Posterior vena cava (tissue), 2 donors: ENCODE measurements around the gene WNT5A. TPM values are rescaled to one million over a fixed set of nuclear protein-coding genes. Genes with fewer than 3 reads are reported as not detected.

Experiments
- DNase-seq: peaks from one replicate; pipeline ENCODE4 v3.0.0-alpha.2; 2020; ENCODE audit warnings: low spot score
- intact Hi-C, 2 donors: fragments of 100-400 bp; cut with DNase I; formaldehyde crosslinking; loops; one replicate each; pipeline versions ENCODE4 v1.14.1 to v1.14.2; 2022 to 2023
- total RNA-seq, 2 donors: library from RNA; stranded (reverse); fragmentation: NEBNext Ultra II Directional; extraction: Animal tissue kit (Norgen Biotek cat#: 25700); gene quantifications; one replicate each; pipeline ENCODE4 v1.2.1, GENCODE V29; 2021
- donor health status: DM: yes; HTN: yes; CAD: no.
- donor health status: DM: yes; HTN: yes; CAD: no.

WNT5A gene
- total RNA-seq, 2 donors from 2014 or later, result 2.2 to 6.7 TPM

DNA sequence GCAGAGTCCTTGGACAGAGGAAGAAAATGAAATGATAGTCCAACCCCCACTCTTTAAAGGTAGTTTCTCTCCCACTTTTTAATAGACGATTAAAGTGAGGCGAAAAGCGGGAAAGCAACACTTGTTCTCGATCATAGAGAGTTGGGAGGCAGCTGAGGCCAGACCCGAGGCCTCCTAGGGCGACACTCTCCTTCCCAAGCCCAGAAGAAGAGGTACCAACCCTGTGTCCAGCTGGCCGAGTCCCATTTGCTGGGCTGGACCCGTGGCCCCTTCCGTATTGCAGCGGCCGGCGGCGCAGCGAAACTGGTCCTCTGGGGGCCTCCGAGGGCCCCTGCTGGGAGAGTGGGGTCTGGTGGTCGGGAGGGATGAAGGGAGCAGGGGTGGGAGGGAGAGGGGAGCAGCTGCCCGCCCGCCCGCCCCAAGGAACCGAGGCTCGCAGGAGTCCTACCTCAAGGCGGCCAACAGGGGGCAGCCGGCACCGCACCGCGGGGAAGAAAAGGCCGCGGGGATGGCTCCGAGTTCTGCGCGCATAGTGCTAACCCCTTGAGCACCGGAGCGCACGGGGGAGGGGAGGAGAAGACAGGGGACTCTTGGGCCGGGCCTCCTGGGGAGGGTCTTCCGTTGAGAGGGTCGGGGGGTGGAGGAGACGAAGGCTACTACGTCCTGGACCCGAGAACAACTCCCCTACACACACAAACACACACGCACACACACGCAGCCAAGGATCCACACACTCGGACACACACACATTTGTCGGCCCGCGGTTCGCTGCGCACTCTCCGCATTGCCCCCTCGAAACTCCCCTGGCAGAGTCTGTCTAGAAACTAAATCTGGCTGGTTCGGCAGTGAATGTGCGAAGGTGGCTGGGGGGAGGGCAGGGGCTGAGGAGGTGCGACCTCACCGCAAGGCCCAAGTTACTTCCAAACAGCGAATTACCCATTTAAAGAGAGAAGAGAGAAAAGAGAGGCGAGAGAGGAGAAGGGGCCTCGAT is 2.0 kb downstream of the WNT5A start:
- intact Hi-C loops, result loop anchor here (2.0 to 10.0 kb wide), 4 partner anchors 250 to 766 kb away; no protein-coding TSS in a partner anchor
- peak; percentile 93 for DNase-seq

DNA sequence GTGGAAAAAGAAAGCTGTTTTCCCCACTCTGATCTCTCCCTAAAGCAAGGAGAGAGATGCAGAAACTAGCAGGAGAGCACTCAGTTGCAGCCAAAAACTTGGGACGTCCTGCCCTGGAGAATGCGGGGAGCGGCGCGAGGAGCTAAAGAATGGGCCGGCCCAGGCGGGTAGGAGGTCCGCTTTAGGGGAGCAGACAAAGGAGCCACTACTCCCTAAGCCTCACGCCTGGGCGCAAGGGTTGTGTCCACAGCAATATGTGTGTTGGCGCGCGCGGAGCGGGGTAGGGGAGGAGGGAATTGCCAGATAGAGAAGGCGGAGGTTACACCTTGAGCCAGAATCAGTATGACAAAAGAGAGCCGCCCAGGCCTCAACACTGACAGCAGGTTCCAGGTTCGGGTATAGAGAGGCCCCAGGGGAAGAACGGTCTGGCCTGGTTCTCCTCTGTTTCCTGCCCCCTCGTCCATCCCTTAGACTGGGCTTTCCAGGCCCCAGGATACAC is 2.9 kb downstream of the WNT5A start:
- intact Hi-C loops, result loop anchor here (2.0 to 10.0 kb wide), 4 partner anchors 251 to 767 kb away; no protein-coding TSS in a partner anchor
- DNase-seq, result no peak

DNA sequence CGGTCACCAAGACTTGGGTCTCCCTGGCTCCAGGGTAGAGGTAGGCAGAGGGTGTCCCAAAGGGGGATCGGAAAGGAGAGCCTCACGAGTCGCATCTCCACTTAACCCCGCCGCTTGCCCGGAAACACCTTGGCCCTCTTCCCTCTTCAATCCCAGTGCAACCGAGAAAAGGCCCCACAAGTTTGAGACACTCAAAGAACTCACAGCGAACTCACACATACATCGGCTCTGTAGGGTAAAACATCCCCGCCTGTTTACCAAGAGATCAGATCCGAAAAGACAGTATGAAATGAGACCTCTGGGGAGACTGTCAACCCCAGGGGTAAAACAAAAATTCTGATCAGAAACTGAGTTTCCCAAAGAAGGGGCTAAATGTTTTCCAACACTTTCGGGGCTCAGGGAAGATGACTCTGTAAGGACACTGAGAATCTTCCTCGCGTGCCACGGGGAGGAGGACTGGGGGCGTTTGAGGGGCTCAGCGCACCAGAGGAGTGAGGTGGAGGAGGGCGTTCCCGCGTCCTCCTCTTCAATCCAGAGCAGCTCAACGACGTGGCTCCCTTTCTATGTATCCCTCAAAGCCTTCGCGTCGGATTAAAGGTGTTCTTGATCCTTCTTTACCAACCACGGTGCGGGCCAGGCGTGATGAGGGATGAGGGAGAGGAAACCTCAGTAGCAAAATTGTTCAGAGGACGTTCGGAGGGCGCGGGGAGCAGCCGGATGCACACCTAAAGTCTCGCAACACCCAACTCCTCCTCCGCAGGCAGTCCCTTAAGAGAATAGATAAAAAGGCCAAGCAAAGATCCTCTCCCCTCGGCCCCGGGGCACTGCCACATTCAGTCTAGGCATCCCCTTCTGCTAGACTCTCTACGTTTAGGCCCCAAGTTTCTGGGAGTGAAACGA is 3.7 kb downstream of the WNT5A start:
- no peak for DNase-seq
- intact Hi-C loops, result loop anchor here (2.0 to 10.0 kb wide), 4 partner anchors 251 to 767 kb away; no protein-coding TSS in a partner anchor

DNA sequence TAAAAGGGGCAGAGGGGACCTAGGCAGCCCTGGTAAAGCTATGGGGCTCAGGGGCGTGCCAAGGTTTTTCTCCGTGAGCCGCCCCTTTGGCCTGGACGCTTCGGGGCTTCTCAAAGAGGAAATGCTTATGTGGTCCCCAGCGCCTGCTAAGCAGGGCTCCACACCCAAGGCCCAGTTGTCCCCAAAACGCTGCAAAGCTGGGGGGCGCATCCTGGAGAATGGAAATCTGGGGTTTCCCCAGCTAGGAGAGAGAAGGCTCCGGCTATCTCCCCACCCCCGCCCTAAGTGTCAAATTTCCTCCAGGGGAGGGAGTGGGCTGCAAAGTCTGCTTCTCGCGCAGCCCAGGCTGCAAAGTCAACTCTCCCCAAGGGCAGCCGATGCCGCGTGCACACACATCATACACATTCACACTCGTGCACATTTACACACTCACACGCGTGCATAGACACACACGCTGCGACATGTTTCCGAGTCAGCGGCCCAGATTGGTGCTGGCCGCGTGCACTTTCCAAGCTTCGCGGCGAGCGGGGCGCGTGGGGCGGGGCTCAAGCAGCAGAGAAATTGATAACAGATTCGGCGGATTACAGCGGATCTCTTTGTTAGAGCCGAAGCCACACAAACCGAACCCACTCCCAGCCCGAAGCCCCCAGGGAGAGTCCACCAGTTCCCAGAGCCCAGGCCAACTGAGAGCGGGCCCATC is 4.5 kb downstream of the WNT5A start:
- intact Hi-C loops, result loop anchor here (10.0 kb wide), 3 partner anchors 252 to 628 kb away; no protein-coding TSS in a partner anchor
- no peak for DNase-seq

DNA sequence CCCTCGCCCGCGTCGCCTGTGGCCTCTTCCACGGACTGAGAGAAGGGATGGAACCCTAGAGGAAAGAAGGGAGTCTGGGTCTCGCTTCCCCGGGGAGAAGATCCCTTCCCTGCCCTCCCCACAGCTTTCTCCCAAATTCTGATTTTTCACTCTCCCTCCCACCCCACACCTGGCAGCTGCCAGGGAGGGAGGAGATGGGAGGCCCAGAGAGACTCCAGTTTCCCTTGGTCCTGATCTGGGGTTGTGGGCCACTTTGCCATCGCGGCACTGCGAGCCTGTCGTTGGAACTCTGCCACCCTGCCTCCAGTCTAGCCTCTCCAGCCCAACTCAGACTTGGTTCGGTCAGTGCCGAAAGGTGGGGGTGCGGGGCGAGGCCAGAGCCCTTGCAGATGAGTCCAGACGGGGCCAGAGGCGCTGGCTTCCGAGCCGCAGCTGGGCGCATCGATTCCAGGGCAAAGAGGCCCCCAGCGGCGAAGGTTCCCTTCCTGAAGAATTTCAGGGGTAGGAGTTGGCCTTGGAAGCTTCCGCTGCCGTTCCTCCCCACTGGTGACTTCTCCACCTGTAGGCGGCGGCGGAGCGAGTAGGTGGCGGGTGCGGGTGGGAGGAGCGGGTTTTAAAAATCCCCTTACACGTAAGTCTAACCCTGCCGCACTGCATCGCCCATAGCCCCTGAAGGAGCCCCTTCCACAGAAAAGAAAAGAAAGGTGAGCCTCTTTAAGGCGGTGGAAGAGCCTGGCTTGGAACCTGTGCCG is 5.2 kb downstream of the WNT5A start:
- intact Hi-C loops, result loop anchor here (10.0 kb wide), 3 partner anchors 253 to 627 kb away; no protein-coding TSS in a partner anchor
- DNase-seq, result no peak

DNA sequence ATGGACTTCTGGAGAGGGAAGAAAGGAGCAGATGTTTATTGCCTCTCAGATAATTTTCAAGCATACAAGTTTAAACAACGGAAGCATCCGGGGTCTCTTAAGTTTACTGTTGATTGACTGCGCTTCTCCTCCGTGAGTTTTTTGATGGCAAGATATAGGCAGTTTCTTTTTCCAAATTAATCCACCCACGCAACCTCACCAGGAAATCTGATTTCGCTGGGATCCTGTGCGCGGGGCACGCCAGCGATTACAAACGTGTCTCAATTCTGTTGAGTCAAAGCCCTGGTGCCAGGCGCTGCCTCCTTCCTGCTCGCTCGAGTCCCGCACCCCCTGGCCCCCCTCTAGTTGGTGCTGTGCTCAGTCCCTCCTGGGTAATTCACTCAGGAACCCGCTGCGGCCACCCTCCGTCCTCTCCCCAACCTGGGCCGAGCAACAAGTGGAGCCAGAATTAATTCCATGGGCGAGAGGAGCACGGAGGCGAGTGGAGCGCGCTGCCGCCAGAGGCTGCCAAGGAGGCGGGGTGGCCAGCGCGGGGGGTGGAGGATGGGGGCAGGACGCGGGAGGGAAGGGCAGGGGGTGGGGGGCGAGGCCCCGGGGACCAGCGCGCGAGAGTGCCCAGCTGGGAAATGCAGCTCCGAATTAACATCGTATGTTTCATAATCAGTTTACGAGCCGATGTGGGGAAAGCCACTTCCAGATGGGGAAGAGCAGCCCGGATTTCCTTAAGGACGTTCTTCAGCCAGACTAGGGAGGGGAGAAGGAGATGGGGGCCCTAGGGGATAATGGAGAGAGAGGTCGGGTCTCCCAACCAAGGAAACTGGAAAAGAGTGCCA is 6.0 kb downstream of the WNT5A start:
- DNase-seq, result no peak
- intact Hi-C loops, result loop anchor here (10.0 kb wide), 3 partner anchors 254 to 626 kb away; no protein-coding TSS in a partner anchor

DNA sequence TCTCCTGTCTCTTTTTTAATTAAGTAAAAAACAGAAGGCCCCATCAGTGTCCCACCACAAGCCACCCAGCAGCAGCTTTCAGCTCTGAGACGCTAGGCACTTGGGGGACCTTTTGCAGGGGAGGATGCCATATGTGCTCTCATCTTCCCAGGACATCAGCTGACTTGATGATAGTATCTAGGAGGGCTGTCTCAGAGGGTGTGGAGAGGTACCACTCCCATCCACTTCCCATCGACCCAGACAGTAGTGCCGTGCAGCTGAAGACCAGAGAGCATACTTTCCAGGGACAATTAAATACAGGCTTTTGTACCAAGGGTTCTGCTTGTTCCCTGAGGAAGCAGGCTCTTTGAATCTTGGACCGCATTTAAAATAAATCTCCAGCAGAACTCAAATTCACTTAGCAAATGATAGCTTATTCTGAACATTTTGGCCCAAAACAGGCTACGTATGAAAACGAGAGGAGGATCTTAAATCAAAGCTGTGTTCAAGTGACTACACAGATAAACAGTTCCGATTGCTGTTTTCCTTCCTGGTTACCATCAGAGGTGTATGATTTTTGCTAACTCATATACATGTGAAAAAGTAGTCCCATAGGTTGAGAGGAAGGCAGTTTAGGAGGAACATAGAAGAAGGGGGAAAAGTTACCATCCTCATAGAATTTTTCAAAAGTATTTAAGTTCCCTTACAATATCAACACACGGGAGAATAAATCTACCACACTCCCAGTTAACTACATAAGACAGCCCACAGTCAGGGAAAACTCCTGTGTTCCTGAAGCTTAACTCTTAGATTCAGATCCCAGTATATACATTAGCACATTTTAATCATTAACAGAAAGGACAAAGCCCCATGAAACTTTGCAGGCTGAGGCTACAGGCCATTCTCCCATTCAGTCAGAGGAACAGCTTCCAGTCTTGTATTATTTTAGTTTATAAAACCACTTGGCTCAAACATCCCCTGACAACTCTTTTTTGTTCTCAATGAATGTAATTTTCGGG is 9.5 kb downstream of the WNT5A start:
- DNase-seq, result no peak
- intact Hi-C loops, result no loop called here

DNA sequence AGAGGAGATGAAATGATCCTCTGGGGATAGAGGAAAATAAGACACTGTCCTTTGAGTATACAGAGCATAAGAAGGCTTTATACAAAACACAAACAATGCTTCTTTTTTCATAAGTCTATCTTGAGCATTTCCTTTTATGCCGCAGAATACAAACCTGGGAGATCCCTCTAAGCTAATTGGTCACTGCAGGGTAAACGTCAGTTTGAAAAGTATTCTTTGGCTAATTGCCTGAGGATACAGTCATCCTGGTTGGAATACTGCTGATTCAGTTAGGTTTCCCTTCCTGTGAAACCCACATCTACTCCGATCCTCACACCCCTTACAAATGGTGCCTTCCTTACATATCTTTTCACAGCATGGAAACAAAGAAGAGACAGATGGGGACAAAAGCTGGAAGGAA is 10.6 kb downstream of the WNT5A start:
- no peak for DNase-seq
- intact Hi-C loops, result no loop called here

DNA sequence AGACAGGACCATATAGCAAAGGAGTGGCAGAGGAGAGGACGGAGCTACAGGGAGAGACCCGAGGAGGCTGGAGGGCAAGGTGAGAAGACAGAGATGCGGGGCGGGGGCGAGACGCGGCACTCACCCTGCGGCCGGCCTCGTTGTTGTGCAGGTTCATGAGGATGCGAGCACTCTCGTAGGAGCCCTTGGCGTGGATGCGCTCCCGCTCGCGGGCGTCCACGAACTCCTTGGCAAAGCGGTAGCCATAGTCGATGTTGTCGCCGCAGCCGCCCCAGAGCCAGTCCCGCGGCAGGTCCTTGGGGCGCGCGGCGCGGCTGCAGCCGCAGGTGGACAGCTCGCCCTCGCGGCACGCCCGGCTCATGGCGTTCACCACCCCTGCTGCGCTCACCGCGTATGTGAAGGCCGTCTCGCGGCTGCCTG is 12.9 kb downstream of the WNT5A start:
- intact Hi-C loops, result no loop called here
- no peak for DNase-seq

DNA sequence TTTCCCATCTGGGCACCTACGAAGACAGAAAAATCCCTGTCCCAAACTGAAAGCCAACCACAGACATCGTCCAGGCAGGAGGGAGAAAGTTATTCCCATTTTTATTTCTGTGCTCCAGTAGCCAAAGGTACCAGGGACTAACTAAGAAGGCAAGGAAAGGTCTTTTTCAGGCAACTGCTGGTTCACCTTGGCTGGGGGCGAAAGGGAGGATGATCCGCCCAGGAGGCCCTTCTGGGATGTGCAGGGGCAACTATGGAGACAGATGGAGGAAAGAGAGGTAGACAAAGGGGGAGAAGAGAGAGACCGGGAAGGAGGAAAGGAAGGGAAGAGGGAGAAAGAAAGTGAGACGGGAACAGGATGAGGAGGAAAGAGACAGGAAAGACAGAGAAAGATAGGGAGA is 13.3 kb downstream of the WNT5A start:
- no peak for DNase-seq
- intact Hi-C loops, result no loop called here

DNA sequence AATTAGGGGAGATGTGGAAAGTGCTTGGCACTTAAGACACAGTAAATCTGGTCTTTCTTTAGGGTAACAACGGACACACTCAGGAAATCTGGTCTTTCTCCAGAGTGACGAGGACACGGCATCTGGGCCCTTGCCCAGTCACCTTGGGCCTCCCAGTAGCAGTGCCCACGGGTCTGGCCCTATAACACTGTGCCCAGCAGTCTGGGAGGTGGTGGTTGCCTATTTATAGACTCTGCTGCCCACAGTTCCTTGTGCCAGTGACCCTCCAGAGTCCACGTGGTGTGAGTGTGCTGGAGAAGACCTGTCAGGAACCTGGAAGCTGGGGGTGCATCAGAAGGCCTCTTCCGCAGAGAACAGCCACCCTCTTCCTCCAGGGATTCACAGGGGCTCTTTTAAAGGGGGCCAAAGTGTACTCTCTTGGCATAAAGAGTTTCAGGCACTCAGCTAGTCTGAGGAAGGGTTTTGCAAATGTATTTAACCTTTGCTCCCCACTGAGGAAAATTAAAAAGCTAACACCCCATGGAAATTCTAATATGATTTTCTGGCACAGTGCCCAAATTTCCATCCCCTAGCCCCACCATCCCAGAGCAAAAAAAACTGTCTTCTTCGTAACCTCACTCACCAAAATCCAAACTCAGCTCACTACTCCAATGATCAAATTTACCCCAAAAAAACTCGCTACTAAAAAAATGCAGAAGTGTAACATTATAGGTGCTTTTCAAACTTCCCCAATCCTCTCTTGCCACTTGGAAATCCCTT is 15.4 kb downstream of the WNT5A start:
- no peak for DNase-seq
- intact Hi-C loops, result no loop called here

DNA sequence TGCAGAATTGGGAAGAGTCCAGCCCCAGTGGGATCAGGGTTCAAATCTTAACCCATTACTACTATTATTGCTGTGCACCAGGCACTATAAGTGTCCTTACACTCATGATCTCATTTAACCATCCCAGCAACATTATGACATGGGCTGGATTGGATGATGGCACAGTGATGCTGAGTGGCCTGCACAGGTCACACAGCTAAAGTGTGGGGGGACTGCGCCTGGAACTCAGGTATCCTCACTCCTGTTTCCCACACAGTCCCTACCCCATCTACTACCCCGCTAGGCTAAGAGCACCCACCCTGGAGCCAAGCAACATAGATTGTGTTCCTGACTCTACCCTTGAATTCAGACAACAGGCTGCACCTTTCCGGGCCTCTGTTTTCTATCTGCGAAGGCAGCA is 16.0 kb downstream of the WNT5A start:
- intact Hi-C loops, result no loop called here

DNA sequence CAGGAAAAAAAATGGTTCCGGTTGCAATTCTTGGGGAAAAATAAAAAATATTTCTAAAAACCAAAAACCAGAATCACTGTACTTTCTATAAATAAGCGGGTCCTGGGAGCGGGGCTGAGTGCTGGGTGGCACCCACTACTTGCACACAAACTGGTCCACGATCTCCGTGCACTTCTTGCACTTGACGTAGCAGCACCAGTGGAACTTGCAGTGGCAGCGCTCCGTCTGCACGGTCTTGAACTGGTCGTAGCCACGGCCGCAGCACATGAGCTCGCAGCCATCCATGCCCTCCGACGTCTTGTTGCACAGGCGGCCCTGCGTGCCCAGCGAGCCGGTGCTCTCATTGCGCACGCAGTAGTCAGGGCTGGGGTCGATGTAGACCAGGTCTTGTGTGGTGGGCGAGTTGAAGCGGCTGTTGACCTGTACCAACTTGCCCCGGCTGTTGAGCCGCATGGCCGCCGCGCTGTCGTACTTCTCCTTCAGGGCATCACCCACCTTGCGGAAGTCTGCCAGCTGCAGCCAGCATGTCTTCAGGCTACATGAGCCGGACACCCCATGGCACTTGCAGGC is 17.1 kb downstream of the WNT5A start:
- intact Hi-C loops, result no loop called here
- no peak for DNase-seq

More for the DNA sequence above, 16.0 kb downstream of the WNT5A start:
- no peak for DNase-seq

DNA sequence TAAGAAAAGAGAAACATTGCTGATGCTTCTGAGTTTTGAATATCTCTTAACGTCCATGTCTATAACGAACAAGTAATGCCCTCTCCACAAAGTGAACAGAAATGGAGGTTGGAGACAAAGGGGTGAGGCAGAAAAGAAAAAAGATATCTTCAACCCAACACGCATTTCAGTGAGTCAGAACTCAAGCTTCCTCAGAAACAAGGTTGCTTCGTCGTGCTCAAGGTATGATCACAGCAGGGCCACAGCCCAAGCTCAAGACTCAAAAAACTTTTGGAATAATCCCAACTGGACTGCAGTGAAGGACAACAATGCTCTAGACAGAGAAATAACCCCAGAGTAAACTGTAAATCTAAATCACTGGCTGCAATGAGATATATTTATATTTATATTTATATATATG is 18.9 kb downstream of the WNT5A start:
- intact Hi-C loops, result no loop called here
- DNase-seq, result no peak

DNA sequence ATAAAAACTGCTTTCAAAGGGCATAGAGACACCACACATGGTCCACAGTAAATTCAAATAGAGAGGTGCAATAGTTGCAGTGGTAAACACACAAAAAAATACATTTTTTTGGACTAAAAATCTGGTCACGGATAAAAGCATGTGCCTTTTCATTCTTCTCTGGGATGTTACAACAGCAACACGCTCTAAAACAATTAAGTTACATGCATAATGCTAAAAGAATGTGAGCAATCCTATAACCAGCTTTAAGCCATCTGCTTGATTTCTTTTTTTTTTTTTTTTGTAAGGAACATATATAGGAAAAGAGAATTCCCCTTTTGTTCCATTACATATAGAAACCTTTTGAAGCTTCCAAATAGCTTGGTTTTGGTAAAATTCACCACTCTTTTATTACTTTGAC is 20.0 kb downstream of the WNT5A start:
- intact Hi-C loops, result no loop called here
- no peak for DNase-seq
